Renal pelvis (tissue), 4 donors: ENCODE measurements around the gene CYP1A1. TPM values are rescaled to one million over a fixed set of nuclear protein-coding genes. Genes with fewer than 3 reads are reported as not detected.
"Not testable (repeated sequence)": the region's sequence is repeated elsewhere in the genome, so short reads cannot be mapped to it uniquely, and the experiment has no call there.

ENCODE experiments used
- DNase-seq: peaks from one replicate; pipeline ENCODE4 v3.0.0-alpha.2; 2013
- polyA plus RNA-seq, 3 donors: library from polyadenylated mRNA; unstranded; fragments of 120-200 nt; gene quantifications; one replicate each; pipeline ENCODE4 v1.2.1, GENCODE V29; 2013; ENCODE audit not compliant: insufficient read length in 3 of 3

CYP1A1 gene
- polyA plus RNA-seq, 3 donors = 0.04 TPM; not detected in 2

DNA sequence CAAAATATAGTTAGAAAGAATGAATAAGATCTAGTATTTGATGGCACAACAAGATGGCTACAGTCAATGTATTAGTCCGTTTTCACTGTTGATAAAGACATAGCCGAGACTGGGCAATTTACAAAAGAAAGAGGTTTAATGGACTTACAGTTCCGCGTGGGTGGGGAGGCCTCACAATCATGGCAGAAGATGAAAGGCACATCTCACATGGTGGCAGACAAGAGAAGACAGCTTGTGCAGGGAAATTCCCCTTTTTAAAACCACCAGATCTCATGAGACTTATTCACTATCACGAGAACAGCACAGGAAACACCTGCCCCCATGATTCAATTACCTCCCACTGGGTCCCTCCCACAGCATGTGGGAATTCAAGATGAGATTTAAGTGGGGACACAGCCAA is 12.9 kb upstream of the CYP1A1 start:
- not testable (repeated sequence) for DNase-seq

DNA sequence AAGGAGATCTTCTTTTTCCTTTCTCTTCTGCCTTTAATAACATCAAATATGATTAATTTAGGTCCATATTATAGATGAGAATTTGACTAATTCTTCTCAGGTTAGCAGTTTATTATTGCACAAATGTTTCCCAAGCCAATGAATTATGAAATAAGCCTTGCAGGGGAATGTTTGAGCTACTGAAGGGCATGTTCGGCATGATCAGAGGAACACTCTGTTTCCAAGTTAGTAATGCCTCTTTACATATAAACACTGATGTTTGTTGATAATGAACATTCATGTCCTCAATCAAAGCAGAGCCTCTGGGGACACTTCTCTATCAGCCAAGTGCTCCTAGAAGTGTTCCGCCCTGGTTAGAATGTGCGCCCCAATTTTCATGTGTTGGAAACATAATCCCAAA is 10.0 kb upstream of the CYP1A1 start:
- no peak for DNase-seq

DNA sequence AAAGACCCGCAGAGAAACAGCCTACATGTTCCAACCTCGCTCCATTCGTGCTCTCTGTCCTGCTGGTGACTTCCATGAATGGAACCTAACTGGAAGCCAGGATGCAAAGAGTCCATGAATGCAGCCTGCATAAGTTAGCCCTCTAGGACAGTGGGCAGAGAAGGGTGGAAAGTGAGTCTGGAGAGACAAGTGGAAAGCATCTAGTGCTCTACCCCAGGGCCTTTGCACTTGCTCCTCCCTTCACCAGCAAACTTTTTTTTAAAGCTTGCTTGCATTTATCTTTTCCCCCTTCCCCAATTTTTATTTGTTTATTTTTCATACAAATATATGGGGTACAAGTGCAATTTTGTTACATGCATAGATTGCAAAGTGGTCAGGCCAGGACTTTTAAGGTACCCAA is 7.9 kb upstream of the CYP1A1 start:
- no peak for DNase-seq

DNA sequence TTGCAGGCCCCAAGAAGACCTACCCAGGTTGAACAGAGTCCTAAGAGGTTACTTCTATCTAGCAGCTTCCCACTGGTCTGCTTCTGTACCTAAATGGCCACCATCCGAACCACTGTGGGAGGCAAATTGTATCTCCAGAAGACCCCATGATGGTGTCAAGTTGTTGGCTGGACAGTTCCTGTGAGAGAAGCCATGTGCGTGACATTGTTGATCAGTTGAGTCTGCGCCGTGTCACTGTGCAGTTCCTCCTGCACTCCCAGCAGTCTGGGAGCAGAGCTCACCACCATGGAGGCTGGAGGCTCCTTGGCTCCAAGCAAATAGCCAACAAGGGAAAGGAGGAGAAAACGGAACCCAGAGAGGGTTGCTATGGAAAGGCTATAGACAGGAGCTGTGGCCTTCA is 7.5 kb upstream of the CYP1A1 start:
- no peak for DNase-seq

DNA sequence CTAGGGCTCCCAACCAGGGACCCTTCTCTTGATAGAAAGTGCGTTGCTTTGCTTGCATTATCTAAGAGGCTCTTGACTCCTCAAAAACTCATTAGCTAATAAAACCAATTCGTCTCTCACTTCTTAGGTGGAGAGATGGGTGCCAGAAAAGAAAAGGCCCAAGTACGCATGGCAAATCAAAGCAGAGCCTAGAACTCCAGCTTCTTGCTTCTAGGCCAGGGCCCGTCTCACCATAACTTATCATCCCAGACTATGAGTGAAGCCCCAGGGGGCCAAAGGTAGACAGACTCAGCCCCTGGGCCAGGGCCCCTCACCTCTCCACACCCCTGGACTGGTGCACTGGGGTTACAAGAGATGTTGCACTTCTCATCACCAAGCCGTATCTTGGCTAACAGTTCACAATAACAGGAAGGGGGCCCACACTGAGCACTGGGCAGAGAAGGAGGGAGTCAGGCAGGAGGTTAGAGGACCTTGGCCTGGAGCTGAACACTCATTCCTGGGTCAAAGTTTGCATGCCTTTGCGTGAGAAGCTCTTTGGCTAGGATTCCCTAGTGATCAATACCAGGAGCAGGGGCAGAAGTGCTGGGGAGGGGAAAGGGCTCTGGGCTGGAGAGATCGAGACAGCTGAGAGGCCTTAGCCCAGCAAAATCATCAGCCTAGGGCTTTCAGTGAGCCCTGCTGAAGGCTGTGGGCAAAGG is 5.4 kb upstream of the CYP1A1 start:
- no peak for DNase-seq

DNA sequence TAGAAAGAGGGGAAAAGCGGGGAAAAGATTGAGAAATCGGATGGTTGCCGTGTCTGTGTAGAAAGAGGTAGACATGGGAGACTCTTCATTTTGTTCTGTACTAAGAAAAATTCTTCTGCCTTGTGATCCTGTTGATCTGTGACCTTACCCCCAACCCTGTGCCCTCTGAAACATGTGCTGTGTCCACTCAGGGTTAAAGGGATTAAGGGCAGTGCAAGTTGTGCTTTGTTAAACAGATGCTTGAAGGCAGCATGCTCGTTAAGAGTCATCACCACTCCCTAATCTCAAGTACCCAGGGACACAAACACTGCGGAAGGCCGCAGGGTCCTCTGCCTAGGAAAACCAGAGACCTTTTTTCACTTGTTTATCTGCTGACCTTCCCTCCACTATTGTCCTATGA is 4.0 kb upstream of the CYP1A1 start:
- not testable (repeated sequence) for DNase-seq

DNA sequence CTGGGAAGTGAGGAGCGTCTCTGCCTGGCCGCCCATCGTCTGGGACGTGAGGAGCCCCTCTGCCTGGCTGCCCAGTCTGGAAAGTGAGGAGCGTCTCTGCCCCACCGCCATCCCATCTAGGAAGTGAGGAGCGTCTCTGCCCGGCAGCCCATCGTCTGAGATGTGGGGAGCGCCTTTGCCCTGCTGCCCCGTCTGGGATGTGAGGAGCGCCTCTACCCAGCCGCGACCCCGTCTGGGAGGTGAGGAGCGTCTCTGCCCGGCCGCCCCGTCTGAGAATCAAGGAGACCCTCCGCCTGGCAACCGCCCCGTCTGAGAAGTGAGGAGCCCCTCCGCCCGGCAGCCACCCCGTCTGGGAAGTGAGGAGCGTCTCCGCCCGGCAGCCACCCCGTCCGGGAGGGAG is 3.4 kb upstream of the CYP1A1 start:
- not testable (repeated sequence) for DNase-seq

DNA sequence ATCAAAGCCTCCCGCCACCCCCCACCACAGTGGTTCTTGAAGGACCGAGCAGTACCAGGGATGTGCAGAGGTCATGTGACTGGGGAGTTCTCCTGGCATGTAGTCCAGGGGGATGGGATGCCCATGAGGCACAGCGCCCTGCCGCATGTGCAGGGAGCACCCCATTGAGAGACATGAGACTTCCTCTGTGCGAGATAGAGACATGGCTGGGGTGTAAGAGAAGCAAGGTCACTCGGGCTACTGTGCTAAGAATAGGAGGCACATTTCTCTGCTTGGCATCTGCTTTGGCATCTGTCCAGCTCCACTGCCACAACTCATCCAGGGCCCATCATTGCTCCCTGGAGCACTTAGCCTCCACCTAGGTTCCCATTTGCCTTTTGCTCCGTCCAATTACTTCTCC is 2.4 kb upstream of the CYP1A1 start:
- DNase-seq = no peak

DNA sequence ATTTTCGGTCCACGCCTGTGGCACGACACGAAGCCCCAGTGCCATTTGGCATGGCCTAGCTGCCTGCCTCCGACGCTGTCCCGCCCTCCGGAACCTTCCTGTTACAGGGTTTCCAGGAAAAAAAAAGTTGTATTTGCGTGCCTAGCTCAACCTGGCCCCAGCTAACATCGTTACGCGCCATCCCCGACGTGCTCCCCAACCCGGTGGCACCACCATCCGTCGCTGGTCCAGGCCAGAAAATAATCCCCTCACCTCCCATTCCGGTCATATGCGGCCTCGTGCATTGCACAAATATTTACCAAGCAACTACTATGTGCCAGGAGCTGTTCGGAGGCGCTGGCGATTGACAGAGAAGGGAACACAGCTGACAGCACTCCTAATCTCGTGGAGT is 1.4 kb upstream of the CYP1A1 start:
- no peak for DNase-seq

DNA sequence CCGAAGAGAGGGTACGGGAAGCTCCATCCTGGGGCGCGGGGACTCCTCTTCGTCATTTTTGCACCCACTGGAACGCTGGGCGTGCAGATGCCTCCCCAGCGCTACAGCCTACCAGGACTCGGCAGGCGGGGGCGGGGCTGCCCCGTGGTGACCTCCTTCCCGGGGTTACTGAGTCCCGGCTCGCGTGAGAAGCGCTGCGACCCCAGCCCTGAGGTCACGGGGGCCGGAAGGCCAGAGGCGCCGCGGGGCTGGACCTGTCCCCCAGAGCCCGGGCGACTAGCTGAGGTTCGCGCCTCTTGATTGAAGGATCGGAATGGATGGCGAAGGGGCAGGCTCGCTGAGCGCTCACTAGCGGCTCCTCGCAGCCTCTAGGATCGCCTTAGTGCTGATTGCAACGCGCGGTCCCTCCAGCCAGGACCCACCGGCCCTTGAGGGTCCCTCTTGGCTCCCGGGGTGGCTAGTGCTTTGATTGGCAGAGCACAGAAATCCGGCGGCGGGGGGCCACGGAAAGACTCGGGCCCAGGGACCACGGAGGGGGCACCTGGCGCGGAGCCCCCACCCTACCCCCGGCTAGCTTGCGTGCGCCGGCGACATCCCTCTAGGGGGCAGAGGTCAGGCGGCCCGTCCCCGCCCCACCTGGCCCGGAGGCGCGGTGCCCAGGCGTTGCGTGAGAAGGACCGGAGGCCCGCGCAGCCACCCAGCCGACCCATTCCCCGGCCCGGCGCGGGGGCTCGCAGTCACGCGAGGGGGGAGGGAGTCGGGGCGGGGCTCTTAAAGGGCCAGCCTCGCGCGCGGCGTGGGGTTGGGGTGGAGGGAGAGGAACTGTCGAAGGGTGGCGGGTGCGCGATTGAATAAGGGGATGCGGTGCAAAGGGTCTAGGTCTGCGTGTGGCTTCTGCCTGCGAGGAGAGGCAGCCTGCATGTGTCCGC is 781 bp upstream of the CYP1A1 start:
- DNase-seq = no peak

DNA sequence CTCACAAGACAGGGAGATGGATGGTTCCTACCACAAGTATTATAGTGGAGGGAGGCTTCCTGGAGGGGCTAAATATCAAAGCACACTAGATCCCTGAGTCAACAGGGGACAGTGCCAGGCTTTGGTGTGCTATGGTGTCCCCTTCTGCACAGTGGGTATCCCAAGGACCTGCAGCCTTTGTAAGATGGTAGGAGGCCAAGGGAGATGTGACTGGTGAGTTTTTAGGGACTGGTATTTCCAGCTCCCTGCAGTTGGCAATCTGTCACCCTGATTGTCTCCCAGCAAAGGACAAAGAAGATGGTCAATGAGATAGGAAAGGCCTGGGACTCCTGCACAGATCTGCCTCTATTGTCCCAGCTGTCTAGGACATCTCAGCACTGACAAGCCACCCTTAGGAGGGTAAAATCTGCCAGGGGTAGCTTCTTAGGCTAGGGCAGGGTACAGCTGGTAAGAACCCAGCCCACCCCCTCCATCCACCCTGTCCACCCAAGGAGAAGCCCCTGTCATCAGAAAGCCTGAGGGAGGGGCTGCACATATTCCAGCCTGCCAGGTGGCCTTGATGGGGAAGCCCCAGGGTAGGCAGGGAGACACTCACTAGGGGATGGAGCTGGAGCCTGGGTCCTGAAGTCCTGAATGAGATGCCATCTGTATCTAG is 631 bp downstream of the CYP1A1 start:
- DNase-seq = no peak

DNA sequence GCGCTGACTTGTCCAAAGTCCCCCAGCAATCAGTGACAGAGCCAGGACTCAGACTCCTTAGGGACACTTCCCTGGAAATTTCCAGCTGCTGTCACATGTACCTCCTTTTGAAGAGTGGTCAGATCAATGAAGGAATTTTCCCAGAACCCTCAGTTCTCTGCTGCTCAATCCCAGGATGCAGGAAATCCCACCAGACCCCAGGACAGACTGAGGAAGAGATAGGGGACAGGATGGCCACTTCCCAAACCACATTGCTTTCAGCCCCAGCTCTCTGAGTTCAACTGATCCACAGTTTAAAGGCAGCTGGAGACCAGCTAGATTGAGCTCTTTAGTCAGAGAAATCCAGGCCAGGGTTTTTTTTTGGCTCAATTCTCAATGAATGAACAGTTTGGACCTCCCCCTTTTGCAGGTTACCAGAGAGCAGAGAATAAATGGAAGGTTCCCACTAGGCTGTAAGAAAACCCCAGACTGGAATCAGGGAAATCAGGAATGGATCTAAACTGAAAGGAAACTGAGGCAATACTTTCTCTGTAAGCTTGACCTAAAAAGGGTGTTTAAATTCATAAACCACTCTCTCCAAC is 1.5 kb downstream of the CYP1A1 start:
- peak; percentile 67 for DNase-seq

DNA sequence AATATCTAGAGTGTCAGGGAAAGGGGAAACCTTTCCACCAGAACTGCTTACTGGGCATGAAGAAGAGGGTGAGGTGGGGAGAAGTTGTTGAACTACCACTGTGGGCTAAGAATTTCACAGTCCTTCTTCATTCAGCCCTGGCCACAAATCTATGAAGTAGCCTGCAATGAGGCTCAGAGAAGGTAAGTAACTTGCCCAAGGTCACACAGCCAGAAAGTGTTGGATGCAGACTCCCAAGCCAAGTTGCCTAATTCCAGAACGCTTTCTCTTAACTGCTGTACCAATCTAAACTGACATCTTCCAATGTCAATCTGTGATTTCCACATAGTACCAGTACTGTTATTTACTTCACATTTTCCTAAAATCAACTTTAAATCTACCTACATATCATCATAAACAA is 2.1 kb downstream of the CYP1A1 start:
- DNase-seq = no peak

DNA sequence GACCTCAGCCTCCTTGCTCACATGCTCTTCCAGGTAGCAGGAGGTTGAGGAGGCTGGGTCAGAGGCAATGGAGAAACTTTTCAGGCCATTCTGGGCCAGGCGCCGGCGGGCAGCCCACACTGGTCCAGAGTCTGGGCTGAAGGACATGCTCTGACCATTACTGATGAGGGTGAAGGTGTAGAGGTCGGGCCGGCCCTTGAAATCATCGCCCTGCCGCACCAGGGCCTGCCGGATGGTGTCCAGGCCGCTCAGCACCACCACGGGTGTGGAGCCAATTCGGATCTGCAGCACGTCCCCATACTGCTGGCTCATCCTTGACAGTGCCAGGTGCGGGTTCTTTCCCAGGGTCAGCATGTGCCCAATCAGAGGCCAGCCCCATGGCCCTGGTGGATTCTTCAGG is 2.7 kb downstream of the CYP1A1 start:
- no peak for DNase-seq

DNA sequence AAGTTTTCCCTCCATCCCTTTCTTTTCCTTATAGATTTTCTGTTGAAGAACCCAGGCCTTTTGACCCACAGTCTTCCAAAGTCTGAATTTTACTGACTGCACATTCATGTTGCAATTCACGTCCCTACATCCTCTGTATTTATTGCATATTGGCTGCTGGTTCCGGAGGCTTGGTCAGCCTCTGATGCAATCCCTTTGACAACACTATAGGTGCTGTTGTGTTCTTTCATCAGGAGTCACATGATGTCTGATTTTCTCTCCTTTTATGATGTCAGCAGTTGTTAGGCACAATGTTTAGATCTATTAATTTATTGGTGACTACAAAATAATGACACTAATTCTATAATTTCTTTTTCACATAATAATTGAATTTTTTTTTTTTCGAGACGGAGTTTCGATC is 8.7 kb downstream of the CYP1A1 start:
- DNase-seq = no peak

DNA sequence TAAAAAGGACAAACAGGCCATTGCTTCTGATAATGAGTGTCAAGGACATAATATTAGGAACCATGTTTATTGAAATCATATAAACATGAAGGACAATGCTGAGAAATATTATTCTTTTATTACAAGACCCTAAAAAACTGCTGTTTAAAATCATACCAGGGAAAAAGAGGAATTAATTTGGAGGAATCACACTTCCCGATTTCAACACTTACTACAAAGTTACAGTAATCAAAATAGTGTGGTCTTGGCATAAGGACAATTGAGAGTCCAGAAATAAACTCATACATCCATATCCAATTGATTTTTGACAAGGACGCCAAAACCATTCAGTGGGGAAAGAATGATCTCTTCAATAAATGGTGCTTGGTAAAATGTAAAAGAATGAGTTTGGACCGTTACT is 13.0 kb downstream of the CYP1A1 start:
- DNase-seq = no peak

DNA sequence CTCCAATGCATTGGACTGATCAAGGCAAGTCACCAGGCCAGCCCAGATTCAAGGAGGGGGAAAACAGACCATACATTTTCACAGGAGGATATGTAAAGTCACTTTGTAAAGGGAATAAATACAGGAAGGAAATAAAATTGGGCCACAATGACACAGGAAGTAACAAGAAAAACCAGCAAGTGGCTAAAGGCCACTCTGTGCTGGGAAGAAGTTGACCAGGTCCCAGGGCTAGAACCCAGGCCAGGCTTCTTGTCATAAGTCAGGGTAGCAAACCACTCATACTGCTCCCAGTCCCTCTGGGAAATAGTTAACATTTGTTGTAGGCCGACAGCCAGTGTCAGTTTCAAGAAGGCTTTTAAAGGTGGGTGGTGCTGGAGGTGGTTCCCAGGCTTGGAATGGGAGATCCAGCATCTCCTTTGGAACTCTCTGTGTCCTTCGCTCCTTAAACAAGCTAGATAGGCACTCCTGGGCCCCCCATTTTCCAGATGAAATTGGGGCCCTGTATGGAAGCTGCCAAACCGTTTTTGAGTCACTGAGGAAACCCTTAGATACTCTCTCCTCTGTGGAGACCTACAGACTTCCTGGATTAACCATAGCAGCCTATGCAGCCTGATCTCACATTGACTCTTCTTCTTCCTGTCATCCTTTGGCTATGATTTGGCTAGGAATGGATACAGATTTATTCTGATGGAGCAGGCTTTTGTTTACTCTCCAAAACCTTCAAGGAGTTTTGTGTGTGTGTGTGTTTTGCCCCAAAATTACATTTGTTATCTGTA is 14.8 kb downstream of the CYP1A1 start:
- DNase-seq = no peak

DNA sequence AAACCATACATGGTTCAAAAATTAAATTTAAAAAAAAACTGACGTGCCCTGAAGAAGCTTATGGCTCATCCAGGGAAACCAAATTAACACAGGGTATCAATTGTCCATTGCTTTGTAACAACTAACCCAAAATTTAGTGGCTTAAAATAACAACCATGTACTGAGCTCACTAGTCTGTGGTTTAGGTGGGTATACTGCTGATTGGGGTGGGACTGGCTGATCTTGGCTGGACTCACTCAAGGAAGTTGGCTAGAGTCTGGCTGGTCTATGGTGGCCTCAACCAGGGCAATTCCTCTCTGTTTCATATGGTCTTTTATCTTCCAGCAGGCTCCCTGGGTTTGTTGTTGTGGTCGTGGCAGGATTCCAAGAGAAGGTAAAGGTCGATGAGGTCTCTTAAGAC is 15.4 kb downstream of the CYP1A1 start:
- DNase-seq = no peak

DNA sequence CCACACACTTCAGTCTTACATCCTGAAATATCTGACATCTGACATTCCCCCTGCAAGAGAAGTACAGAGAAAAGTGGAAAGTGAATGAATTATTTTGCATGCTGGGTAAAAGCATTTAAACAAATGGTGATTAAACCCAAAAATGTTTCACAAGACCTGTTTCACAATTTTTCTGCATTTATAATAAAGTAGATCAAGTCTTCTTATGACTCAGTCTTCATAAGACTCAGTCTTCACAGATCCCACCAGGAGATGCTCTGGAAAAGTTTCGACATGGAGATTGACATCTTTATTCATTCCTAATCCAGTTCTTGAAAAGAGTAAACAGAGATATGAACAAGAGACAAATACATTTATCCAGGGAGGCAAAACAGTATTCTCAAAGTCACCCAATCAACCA is 16.3 kb downstream of the CYP1A1 start:
- DNase-seq = no peak

DNA sequence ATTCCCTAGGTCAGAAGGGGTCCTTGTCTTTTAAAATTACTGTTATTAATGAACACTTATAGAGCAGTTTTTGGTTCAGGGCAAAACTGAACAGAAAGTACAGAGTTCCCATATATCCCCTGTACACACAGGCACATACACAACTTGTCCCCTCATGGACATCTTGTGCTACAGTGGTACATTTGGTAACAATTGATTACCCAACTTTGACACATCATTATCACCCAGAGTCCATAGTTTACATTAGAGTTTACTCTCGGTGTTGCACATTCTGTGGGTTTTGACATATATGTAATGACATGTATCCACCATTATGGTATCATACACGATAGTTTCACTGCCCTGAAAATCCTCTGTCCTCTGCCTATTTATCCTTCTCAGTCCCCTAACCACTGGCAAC is 28.5 kb downstream of the CYP1A1 start:
- DNase-seq = no peak

DNA sequence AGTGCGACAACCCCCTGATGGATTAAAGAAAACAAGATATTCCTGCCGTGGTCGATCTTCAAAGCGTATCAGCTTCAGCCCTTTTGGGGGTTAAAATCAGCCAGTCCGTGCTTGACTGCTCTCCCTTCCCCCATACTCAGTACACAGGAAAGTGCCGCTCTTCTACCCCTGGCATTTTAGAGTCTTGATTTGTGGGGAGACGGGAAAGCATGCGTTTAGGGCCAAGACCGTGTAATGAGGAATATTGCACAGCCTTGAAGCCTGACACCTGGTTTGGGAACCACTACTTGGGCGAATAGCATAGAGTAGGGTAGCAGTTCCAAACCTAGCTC is 29.0 kb downstream of the CYP1A1 start:
- no peak for DNase-seq
